ENCODE measurements around the gene PPP1R12A.

PPP1R12A gene

DNA sequence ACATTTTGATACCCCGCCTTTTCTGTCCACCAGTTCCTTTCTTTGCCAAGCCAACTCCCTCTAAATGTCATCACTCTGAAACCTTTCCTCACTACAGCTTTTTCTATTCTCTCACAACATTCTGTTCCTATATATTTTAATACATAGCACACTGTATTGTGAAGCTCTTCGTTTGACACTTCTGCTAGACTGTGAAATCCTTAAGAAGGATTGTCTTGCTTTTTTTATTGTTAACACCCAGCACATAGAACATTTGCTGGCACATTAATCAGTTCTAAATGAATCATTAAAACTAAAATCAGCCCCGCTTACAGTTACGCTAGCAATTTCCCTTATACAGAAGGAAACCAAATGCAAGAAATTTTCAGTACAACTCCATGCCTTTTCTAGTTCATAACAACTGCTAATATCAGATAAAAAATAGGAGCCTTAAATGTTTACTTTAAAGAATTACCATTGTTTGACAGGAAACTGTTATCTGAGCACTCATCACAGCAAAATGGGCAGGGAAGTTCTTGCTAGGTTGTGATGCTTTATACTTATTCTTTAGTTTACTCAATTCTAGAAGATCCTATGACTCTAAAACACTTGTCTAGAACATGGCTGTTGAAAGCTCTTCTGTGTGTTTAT, 93.5 kb downstream of the PPP1R12A start:
- DNase-seq = no peak

DNA sequence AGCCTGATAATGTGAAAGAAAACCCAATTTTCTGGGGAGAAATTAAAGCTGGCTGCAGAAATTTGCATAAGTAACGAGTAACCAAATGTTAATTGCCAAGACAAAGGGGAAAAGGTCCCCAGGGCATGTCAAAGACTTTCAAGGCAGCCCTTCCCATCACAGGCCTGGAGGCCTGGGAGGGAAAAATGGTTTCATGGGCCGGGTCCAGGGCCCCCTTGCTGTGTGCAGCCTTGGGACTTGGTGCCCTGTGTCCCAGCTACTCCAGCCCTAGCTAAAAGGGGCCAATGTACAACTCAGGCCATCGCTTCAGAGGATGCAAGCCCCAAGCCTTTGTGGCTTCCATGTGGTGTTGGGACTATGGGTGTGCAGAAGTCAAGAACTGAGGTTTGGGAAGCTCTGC, 96.5 kb downstream of the PPP1R12A start:
- no peak for DNase-seq

DNA sequence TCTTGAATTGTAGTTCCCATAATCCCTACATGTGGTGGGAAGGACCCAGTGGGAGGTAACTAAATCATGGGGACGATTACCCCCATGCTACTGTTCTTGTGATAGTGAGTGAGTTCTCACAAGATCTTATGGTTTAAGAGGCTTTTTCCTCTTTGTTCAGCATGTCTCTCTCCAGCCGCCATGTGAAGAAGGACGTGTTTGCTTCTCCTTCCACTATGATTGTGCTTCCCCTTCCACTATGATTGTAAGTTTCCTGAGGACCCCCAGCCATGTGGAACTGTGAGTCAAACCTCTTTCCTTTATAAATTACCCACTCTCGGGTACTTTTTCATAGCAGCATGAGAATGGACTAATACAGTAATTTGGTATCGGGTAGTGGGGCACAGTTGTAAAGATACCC, 97.3 kb downstream of the PPP1R12A start:
- no peak for DNase-seq

DNA sequence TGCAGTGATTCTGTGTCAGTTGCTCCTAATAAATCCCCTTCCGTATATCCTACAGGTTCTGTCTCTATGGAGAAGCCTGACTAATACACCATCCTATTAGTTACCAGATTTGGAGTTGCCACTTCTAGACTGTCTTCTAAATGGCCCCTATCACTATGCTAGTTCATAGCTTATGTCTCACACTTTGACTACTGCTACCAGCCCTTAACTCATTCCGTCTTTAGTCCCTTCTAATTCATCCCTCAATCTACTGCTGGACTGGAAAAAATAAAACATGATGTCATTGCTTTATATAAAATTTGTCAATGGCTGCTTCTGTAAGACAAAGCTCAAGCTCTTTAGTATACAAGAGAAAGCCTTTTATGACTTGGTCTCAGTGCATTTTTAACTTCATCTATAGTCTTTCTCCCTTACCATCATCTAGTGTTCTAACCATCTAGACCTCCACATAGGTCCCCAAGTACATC, 99.5 kb downstream of the PPP1R12A start:
- no peak for DNase-seq

DNA sequence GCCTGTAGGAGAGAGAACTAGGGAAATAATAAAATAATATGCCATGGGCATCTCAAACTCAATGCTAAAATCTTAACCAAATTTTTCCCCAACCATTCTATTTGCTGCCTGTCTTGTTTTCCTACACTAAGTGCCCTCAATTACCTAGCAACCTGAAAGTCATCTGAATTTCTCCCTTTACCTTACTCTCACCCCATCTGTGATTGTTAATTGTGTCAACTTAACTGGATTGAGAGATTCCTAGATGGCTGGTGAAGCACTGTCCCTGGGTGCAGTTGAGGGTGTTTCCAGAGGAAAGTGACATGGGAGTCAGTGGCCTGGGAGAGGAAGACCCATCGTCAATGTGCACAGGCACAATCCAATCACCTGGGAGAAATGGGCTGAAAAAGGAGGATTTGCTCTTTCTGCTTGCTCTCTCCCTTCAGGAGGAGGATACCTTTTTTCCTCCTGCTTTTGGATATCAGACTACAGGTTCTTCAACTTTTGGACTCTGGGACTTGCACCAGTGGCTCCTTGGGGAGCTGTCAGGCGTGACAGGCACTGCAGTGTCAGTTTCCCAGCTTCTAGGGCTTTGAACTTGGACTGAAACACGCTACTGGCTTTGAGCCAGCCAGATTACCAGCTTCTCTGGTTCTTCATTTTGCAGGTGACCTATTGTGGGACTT, 100.1 kb downstream of the PPP1R12A start:
- no peak for DNase-seq

DNA sequence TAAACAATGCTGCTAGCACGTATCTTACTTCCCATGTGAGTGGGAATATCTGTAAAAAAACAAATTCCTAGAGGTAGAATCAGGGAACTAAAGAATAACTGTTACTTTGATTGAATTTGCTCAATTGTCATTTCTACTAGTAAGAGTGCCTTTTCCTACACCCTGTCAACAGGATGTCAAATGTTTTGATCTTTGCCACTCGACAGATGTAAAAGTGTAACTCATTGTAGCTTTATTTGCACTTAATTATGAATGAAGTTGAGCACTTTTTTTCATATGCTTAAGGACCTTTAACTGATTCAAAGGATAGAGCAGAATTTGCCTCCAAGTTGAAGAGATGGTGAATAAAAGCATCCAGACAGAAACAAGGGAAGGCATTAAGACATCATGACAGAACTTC, 104.5 kb downstream of the PPP1R12A start:
- no peak for DNase-seq

DNA sequence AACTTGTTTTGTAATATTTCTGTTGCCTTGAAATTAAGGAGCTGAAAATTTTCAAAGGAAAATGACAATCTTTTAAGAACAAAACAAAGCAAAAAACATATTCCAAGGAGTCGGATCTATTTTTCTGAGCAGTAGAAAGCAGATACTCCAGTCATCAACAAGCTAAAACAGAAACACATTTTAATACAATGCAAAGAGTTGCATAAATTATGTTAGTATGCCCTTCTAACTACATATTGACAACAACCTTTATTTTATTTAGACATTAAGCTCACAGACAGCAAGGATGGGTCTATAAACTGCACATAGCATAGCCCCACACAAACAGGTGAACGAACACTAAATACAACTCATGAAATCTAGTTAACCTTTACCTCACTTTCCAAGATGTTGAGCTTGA, 106.0 kb downstream of the PPP1R12A start:
- DNase-seq = no peak

DNA sequence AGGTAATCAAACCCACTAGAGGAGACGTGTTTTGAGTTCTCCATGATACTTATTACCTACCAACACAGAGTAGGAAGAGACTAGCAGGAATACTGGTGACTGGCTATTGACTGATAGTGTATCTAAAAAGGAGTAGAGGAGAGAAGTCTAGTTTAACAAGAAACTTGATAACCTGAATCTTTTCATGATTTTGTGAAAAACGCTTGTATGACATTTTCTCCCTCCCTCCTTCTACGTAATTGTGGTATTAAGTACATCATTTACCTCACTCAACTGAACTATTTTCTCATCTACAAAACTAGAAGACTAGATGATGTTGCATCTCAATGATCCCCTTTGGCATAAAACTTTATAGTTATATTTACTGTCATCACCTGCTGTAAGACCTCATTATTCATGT, 107.4 kb downstream of the PPP1R12A start:
- DNase-seq = no peak

DNA sequence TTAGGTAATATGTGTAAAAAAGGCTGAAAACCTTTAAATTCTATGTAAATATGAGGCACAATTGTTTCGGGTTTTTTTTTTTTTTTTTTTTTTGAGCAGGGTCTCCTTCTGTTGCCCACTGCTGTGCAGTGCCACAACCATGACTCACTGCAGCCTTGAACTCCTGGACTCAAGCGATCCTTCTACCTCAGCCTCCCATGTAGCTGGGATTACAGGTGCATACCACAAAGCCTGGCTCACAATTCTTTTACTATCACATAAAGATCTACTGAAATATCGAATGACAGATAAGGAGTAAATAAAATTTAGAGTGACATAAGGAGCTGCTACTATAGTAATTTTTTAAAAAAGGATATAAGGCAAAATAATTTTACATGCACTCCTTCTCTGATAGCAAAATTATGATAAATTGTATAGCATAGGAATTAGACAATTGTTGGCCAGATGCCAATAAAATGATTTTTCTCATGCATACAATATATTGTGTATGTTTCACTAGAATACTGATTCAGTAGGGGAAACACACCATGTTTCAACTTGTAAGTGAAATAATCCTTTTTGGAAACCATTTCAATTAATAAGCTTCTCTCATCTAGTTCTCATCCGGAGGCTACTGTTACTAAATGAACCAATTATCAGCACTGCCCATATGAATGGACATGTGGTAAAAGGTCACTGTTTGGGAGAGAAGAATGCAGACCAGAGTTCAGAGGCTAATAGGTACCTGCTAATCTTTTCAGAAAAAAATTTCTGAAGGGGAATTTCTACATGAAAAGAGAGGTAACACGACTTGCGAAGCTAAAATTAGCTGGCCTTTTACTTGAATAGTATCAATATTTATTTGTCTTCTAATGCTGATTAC, 108.4 kb downstream of the PPP1R12A start:
- no peak for DNase-seq

DNA sequence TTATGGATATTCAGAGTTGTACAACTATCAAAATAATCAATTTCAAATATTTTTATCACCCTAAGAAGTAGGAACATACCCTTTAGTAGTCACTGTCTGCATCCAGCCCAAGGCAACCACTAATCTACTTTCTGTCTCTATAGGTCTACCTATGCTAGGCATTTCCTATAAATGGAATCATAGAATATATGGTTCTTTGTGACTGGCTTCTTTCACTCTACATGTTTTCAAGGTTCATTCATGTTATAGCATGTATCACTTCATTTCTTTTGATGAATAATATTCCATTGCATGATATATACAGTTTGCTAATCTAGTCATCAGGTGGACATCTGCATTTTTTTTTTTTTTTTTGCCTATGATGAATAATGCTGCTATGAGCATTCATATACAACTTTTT, 112.4 kb downstream of the PPP1R12A start:
- DNase-seq = no peak

DNA sequence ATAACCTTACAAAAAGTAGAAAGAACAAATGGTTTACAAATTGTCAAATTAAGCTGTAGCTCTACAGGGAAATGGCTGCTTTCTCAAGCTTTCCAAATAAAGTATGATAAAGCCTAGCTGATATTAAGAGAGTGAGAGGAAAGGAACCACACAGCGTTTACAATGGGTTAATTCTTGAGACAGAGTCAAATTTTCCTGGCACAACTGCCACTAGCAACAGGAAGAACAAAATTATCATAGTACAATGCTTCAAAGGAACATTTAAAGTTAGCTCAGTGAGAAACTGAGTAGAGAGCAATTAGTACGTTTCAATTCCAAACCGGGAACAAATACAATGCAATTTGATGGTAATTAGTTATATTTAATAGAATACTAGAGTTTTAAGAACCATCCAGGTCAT, 116.0 kb downstream of the PPP1R12A start:
- no peak for DNase-seq

DNA sequence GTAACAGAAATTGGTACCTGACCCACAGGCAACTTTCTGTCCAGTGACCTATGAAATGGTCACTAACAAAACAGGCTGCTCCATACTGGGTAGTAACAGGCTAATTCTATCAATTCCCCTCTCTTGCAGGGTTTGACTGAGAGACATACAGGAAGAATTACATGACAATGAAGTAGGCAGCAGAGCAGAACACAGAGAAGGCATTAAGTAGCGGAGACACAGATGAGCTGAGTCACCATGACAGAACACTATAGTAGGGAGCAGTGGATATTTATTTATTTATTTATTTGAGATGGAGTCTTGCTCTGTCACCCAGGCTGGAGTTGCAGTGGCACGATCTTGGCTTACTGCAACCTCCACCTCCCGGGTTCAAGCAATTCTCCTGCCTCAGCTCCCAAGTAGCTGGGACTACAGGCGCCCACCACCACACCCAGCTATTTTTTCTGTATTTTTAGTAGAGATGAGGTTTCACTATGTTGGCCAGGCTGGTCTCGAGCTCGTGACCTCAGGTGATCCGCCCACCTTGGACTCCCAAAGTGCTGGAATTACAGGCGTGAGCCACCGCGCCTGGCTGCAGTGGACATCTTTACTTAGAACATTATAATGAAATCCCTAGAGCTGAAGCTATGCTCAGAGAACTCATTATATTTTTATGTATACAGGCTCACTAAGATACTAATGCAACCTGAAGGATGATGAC, 150.4 kb downstream of the PPP1R12A start:
- peak; percentile 72 for DNase-seq

DNA sequence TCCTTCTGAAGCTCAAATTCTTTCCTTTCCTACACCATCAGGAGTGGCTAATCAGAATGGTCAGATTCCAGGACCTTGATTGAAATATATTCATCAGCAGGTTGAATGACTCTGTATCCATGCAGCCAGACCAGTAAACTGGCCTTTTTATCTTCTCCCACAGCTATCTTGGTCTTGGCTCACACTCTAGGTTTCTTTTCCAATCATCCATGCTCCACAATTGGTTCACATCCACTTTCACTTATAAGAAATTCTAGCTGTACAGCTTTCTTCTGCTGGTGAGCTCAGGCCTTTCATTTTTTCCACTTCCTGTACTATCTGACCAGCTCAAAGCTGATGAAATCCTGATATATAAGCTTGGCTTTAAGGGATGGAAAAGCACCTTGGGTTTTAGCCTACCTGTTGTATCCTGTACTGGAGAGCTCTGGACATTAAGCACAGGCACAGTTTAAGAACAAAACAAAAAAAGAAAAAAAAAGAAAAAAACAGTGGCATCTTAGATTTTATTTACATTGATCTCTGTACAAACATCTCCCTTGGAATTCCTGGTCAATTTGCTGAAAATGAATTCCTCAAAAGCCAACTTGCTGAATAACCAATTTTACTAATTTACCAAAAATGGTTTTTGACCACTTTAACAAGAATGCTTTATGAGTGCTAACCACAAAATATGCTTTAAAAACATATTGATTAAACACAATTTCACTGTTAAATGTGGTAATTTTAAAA, 152.6 kb downstream of the PPP1R12A start:
- DNase-seq = peak; percentile 70

DNA sequence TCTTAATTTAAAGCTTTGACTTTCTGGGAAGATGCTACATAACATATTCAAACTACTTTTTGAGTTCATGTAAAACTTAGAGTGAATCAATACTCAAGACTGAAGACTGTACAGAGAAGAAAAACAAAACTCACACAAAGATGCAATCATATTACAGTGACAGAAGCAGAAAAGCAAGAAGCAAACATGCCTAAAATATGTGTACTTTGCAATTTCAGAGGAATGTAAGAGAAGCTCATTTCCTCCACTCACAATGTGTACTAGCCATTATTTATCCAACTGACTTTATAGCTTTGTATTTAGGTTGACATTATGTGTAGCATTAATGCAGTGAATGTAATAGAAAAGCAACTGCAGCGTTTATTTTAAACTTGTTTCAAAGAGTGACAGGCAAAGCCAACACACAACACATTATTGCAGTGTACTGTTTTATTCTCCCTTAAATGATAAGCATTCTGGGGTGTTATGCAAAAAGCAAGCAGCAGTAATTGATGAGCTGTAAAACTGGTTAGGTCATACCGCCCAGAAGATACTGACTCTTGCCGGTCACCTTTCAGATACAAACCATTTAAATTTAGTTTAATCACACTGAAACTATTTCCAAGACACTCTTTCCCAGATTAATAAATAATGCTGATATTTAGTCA, 156.0 kb downstream of the PPP1R12A start:
- peak; percentile 45 for DNase-seq

DNA sequence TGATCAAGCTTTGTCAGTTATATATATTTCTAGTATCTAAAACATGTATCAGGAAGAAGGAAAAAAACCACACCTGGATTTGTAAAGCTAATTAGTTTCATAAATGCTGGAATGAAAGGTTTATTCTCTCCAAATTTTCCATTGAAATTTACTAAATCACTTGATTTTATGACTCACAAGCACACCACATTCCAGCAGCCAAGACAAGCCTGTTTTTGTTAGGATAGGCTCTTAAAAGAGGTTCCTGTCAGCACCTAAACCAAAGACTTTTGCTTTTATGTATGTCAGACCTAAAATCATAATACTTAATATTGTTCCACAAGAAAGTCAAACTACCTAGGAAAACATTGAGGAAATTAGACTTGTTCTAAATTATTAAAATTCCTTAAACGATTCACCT, 158.8 kb downstream of the PPP1R12A start:
- peak; percentile 55 for DNase-seq

DNA sequence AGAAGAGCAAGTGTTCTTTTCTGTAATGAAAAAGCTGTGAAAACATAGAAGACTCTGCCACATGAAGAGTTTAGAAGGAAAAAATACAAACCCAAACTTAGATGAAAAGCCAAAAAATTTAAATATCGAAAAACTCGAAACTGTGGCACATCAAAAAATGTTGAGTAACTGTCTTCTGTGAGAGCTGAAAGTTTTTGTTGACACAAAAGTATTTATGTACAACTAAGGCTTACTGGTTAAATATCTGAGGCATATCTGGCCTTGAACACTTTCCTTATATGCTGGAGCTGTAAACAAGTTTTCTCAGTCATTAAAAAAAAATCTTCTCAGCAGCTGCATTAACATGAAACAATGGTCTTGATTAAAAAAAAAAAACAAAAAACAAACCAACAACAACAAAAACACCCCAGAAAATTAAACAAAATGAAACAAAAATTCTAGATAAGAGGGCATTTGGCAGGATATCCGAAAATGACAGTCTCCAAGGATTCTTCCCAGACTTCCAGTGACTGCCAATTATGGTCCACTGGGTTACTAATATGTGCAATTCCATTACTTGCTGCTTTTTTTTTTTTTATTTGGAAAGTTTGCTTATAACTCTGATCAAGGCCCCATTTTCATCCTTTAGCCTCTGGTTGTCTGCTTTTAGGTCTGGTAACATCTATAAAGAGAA, 159.4 kb downstream of the PPP1R12A start:
- no peak for DNase-seq

DNA sequence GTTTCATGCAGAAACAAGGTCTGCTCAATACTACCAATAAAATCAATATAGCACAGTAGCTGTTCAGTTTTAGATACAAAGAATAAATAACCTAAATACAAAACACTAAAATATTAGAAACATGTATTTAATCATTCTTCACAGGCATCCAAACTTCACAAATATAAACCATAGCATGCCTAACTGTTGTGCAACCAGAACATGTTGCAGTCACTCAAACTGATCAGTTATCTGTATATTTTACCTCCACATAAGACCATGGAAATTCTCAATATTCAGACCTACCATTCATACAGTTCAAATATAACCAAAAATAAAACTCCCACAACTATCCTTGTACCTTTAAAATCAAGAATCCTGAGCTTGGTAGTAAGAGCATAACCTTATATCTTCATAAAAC, 161.0 kb downstream of the PPP1R12A start:
- no peak for DNase-seq

DNA sequence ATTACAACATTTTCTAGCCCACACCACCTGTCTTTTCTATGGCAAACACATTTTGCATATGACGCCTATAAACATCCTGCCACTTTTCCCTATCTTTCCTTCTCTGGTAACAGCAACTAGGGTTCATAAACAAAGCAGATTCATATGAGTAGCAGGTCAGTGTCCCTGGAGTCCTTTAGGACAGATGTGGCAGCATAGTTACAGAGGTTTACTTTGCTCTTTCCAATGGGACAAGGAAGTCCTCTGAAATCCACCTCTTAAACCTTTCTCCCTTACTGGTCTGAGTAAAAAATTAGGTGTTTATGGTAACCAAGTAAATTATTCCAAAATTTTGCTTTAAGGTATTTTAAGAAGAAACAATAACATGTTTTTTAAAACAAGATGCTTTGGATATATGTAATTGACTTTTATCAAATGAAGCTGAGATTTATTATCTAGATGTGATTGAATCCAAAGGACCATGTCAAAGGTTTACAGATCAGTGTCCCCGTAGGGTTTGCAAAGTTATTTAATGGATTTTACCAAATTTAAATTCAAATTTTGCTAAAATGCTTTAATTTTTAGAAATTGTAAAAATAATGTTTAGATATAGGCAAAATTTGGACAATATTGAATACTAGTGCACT, 164.9 kb downstream of the PPP1R12A start:
- no peak for DNase-seq

DNA sequence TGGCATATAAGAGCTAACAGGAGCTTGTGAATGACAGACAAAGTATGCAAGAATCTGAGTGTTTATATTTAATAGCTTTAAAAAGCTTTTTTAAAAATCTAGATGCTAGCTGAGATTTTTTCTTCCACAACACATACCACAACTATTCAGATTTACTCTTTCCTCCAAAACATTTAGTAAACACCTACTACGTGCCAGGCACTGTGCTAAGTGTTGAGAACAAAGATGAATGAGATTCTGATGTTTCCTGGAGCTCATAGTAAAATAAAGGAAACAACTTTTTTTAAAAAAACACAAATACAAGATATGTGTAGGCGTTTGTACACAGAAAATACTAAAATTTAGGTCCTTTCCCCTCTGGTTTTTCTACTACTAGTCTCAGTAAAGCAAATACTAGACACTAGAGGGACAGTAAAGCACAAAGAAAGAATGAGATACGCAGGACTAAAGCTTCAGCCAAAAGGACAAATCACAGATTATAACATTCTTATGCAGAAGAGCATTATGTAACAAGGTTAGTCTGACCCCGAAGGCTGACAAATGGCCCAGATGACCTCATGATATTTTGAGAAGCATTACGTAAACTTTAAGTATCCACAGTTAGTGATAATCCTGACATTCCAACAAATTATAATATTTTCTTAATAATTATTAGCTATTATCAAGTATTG, 165.6 kb downstream of the PPP1R12A start:
- DNase-seq = no peak
